Measurements from ENCODE around the gene ZBED4. TPM values are rescaled to one million over a fixed set of nuclear protein-coding genes. Genes with fewer than 3 reads are reported as not detected.

ZBED4 gene
- total RNA-seq, 1 experiment from 2014 or later, result 12.8 TPM

DNA sequence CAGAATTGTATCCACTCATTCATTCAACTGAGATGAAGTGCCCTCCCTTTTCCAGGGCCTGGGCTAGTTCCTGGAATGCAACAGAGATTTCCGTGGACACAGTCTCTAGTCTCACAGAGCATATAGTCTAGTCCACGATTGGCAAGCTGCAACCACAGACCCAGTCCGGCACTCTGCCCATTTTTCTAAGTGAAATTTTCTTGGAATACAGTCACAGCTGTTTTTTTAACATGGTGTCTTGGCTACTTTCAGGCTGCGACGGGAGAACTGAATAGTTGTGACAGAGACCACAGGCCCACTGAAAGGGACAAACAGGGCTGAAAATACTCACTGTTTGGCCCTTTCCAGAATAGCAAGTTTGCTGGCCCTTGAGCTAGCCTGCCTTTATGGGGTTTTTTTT, 35.4 kb downstream of the ZBED4 start:
- DNase-seq (ENCODE audit: low spot score), result peak; percentile 21
- in situ Hi-C loops (cut with HindIII; ENCODE audit: low sequenced_read_pairs), result no loop called here

DNA sequence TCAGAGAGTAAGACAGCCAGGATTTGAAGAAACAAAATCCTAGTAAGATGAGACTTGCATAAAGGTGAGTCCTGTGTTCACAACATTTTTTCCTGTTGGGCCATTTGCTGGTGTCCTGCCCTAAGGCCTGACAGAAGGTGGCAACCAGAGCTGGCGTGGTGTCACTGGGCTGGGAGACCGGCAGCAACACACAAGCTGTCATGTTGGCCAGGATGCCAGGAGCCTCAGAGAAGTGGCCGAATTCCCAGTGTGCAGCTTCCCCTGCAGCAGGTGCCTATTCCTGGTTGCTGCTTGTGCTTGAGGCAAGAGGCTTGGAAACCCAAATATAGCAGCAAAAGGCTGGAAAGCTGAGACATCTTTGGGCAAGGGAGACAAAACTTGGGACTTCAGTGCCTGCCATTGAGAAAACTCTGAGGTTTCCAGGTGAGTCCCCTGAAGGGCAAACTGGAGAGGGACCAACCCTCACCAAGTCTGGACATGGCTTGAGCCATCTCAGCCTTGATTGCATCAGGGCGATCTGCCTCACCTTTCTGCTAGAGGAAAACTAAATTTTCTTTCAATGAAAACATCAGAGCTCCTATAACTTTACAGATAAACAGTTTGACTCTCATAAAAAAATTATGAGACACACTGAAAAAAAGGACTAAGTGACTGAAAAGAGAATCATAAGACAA, 38.7 kb downstream of the ZBED4 start:
- in situ Hi-C loops (cut with HindIII; ENCODE audit: low sequenced_read_pairs), result no loop called here
- DNase-seq (ENCODE audit: low spot score), result peak; percentile 99

DNA sequence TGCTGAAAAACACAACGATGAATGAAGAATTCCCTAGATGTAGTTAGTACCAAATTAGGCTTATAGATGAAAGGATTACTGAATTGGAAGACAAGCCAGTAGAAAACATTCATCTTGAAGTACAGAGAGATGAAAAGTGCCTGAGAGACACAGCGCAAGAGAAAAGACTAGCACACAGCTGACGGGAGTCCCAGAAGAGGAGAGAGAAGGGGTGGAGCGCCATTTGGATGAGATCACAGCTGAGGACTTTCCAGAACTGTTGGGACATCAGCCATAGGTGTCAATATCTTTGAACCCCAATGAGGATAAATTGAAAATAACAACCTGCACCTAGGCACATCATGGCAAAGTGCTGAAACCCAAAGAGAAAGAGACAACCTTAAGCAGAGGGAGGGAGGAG, 39.4 kb downstream of the ZBED4 start:
- no peak for DNase-seq (ENCODE audit: low spot score)
- in situ Hi-C loops (cut with HindIII; ENCODE audit: low sequenced_read_pairs), result no loop called here

DNA sequence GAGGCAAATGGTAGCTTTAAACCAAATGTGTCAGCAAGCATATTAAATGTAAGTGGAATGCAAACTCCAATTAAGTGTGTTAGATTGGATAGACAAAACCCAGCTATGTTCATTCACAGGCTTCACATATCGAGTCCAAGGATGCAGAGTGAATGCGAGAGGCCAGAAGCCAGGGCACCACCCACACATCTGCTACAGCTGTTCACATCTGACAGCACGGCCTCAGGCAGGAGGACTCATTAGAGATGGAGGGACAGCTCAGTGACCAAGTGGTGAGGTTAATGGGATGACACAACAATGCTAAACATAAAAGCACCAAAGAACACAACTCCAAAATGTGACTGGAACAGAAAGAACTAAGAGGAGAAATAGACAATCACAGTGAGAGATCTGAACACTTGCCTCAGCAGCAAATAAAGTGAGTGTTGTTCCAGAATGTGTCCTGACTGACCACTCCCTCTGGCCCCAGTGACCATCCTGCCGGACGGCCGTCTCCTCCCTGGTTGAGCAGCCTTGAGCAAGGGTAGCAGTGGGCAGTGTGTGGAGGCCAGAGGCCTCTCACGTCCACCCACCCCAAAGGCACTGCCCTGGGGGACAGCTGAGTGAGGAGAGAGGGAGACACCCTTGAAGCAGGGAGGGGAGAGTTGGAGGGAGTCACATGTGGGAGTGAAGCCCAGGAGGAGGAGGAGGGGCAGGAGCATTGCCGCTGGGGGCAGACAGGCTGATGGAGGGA, 40.8 kb downstream of the ZBED4 start:
- in situ Hi-C loops (cut with HindIII; ENCODE audit: low sequenced_read_pairs), result no loop called here
- no peak for DNase-seq (ENCODE audit: low spot score)

DNA sequence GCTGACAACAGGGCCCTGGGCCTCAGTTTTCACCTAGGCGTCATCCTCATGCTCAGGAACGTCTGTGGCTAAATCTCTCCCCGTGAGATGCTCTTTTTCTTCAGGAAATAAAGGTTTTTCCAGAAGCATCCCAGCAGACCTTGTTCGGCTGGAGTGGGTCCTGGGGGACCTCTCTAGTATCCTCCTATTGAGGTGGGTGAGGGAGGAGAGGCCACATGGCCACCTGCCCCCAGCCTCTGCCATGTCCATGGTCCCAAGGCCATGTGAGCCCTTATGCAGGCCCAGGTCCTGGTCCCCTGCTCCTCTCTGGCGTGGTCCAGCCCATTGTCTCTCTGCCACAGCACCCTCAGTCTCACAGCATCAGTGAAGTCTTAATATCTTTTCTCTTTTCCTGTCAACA, 42.6 kb downstream of the ZBED4 start:
- DNase-seq (ENCODE audit: low spot score), result no peak
- in situ Hi-C loops (cut with HindIII; ENCODE audit: low sequenced_read_pairs), result no loop called here

DNA sequence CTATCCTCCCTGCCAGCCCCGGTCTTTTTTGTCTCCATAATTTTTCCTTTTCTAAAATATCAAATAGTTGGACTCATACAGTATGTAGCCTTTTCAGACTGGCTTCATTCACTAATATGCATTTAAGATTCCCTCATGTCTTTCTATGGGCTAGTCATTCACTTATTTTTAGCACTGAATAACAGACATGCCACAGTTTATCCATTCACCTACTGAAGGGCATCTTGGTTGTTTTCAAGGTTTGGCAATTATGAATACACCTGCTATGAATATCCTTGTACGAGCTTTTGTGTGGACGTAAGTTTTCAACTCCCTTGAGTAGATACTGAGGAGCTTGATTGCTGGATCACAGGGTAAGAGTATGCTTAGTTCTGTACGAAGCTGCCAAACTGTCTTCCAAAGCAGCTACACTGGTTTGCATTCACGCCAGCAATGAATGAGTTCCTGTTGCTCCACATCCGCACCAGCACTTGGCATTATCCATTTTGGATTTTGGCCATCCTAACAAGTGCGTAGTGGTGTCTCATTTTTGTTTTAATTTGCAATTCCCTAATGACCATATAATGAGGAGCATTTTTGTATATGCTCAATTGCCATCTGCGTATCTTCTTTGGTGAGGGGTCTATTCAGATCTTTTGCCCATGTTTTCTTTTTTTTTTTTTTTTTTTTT, 43.5 kb downstream of the ZBED4 start:
- DNase-seq (ENCODE audit: low spot score), result no peak
- in situ Hi-C loops (cut with HindIII; ENCODE audit: low sequenced_read_pairs), result no loop called here

DNA sequence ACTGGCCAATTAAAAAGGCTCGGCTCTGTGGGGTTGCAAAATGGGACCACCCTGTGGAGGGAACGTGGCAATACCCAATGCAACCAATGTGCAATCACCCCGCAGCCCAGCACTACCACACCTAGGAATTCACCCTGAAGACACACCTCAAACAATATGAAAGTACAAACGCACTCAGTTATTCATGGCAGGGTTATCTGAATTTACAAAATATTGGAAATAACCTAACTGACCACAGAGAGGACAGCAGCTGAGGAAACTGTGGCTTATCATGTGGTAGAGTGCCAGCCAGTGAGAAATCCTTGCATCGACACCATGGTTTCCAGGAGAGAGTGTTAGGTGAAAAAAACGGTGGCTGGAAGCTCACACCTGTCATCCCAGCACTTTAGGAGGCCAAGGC, 45.9 kb downstream of the ZBED4 start:
- in situ Hi-C loops (cut with HindIII; ENCODE audit: low sequenced_read_pairs), result no loop called here
- no peak for DNase-seq (ENCODE audit: low spot score)

DNA sequence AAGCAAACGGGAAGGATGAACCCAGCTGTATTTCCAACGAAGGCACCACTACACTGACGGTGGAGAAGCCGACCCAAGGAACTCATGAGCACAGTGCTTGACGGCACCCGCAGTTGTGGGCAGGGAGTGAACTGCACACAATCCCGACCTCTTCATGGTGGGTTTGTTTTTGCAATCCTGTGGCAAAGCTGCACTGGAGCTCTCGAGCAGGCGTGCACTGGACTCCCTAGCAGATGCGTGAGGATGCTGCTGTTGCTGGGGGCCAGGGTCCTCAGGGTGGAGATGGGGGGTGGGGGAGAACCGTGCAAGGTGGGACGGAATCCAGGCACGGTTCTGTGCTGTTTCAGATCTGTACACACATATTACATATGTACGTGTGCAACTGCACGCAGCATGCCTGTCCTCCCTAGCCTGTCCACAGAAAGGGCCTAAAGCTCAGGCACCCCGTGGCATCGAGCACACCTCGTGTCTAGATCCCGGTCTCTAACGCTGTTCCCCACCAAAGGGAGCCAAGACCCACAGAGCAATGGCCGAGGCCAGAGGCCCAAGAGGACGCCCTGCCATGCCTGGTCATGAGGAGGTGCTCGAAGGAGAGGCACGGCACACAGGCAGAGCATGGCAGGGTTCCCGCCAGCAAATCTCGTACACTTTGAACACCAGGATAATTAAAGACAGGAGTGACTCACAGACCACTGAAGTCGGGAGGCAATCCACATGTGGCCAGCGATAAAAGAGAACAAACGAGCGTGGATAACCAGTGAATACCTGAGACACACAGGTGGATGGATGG, 47.0 kb downstream of the ZBED4 start:
- no peak for DNase-seq (ENCODE audit: low spot score)
- in situ Hi-C loops (cut with HindIII; ENCODE audit: low sequenced_read_pairs), result loop anchor here (25.0 kb wide), 1 partner anchor 113 kb away; no protein-coding TSS in a partner anchor

DNA sequence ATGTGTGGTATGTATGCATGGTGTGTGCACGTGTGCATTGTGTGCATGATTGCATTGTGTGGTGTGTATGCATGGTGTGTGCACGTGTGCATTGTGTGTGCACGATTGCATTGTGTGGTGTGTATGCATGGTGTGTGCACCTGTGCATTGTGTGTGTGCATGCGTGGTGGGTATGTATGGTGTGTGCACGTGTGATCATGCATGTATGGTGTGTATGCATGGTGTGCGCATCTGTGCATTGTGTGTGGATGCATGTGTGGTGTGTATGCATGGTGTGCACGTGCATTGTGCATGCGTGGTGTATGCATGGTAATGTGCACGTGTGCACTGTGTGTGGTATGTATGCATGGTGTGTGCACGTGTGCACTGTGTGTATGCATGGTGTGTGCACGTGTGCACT, 47.8 kb downstream of the ZBED4 start:
- in situ Hi-C loops (cut with HindIII; ENCODE audit: low sequenced_read_pairs), result loop anchor here (25.0 kb wide), 1 partner anchor 114 kb away; no protein-coding TSS in a partner anchor
- no peak for DNase-seq (ENCODE audit: low spot score)

DNA sequence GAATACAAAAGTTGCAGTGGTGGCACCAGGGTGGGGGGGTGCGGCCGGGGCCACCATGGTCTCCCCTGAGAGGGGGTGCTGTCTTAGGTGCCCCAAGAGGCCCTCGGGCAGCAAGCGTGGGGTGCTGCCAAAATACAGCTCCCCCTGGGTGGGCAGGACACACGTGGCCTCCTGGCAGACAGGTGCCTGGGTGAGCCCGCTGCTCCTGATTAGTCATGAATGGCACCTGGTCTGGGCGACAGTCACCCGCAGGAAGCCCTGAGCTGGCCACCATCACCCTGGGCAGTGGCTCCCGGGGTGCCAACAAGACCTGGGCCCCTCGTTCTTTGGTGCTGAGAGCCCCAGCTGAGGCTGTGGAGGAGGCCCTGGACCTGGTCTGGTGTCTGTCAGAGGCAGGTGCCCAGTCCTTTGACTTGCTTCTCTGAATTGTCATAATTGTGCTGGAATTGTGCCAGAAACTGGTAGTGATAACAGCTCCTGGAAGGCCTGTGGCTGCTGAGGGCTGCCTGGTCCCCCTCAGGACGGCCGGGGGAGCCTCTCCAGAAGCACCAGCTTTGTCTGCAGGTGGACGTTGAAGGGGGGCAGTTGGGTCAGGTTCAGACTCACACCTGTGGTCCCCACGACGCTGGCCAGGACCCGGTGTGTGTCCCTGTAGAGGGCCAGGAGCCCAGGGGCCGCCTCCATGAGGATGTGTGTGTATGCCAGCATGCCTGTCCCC, 49.8 kb downstream of the ZBED4 start:
- peak; percentile 81 for DNase-seq (ENCODE audit: low spot score)
- in situ Hi-C loops (cut with HindIII; ENCODE audit: low sequenced_read_pairs), result loop anchor here (25.0 kb wide), 1 partner anchor 116 kb away; no protein-coding TSS in a partner anchor

DNA sequence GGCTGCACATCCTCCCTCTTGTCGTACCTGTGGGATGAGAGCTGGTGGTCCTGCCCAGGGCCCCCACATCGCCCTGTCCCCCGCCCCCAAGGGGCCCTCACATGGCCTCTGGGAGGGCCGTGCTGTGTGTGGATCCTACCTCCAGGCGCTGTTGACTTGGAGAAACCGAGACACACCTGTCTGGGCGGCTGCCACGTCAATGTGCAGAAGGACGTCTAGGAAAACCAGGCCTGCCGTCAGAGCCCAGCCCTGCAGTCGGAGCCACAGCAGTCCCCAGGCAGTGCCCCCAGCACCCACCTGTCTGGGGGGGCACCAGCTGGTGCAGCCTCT, 50.4 kb downstream of the ZBED4 start:
- in situ Hi-C loops (cut with HindIII; ENCODE audit: low sequenced_read_pairs), result loop anchor here (25.0 kb wide), 1 partner anchor 117 kb away; no protein-coding TSS in a partner anchor
- DNase-seq (ENCODE audit: low spot score), result no peak

DNA sequence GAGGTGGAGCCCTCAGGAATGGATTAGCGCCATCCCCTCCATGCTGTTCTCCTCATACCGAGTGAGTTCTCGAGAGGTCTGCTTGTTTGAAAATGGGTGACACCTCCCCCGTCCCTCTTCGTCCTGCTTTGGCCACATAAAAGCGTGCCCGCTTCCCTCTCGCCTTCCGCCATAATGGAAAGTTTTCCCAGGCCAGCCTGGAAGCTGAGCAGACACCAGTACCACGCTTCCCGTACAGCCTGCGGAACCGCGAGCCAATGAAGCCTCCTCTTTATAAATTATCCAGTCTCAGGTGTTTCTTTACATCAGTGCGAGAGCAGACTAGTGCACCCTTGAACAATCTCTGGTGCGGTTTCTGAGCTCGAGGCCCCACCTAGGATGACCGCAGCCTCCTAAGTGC, 51.8 kb downstream of the ZBED4 start:
- in situ Hi-C loops (cut with HindIII; ENCODE audit: low sequenced_read_pairs), result loop anchor here (25.0 kb wide), 1 partner anchor 118 kb away; no protein-coding TSS in a partner anchor
- no peak for DNase-seq (ENCODE audit: low spot score)

DNA sequence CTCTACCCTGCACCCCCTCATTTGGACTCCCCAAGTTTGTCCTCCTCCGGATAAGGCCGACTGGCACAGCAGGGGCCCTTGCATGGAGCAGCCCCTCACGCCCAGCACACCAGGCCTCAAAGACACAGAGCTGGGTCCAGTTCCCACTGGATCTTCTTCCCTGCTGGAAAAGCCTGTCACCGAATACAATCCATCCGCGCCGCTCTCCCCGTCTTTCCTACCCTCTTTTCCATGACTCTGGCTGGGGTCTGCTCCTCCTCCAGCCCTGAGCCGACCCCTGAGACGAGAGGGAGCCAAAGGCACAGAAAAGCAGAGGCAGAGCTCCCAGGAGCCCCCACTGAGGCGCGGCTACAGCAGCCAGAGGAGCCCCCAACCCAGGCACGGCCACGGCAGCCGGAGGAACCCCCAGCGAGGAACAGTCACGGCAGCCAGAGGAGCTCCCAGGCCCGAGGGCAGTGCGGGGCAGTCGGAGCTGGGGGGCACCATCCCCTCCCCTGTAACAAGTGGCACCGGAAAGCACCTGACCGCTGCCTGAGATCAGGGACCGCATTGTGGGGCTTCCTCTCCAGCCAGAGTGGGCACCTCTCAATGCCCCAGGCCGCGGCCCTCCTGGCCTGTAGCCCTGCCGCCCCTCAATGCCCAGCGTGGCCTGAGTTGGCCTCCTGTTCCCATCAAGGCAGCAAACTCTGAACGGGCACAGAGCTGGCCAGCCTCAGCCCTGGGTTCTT, 52.6 kb downstream of the ZBED4 start:
- in situ Hi-C loops (cut with HindIII; ENCODE audit: low sequenced_read_pairs), result loop anchor here (25.0 kb wide), 1 partner anchor 119 kb away; no protein-coding TSS in a partner anchor
- DNase-seq (ENCODE audit: low spot score), result no peak

DNA sequence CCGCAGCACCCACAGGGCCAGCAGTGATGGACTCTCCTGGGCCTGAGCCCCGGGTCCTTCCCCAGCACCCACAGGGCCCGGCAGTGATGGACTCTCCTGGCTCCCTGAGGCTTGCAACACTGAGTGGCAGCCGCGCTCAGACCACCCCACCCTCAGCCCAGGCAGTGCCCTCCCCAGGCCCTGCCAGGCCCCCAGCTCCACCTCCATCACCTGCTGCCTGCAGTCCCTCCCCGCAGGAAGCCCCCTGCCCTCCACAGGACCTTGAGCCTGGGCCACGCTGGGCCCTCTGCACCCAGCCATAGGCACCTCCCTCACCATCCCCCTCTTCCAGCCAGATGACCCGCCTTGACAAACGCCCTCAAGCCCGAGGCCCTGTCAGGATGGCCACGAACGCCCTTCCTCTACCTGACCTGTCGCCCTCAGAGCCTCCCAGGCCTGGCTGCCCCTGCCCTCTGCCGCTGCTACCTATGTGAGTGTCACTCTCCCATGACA, 53.2 kb downstream of the ZBED4 start:
- in situ Hi-C loops (cut with HindIII; ENCODE audit: low sequenced_read_pairs), result loop anchor here (25.0 kb wide), 1 partner anchor 120 kb away; no protein-coding TSS in a partner anchor
- DNase-seq (ENCODE audit: low spot score), result no peak

DNA sequence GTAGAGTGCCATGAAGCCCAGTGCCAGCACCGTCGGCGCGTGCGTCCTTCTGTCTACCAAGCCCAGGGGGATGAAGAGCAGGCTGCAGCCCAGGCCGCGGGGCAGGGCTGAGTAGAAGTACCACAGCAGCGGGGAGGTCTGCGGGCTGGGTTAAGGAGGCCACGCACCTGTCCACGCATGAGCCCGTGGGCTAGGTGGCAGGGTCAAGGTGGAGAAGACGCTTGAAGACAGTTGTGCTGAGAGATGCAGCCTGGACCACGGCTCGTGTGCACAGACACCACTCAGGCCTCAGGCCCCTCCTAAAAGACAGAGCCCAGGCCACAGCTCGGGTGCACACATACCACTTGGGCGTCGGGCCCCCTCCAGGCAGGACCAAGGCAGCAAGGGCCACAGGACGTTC, 54.2 kb downstream of the ZBED4 start:
- DNase-seq (ENCODE audit: low spot score), result no peak
- in situ Hi-C loops (cut with HindIII; ENCODE audit: low sequenced_read_pairs), result loop anchor here (25.0 kb wide), 1 partner anchor 121 kb away; no protein-coding TSS in a partner anchor

DNA sequence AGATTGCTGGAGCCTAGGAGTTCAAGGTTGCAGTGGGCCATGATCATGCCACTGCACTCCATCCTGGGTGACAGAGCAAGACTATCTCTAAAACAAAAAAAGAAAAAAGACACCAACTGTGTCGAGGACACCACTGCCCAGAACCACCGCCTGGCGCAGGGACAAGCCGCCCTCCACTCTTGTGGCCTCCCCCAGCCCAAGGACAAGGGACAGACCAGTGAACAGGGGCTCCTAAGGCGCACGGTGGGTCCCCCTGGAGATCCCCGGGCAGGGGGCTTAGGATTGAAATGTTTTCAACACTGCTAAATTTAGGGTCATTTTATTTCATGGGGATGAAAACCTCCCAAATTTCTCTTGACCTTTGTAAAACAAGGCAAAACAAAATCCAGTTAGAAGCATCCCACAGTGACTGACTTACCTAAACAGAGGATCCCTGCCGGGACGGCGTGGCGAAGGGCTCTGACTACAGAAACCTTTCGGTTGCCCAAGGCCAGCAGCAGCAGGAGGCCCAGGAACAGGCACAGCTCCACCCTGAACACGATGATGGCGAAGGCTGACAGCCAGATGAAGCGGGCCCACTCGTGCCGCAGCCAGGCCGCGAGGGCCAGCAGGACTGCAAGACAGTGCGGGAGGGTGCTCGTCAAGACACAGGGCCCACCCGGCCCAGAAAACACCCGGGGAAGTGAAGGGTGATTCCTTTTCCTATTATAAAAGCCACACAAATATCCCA, 56.0 kb downstream of the ZBED4 start:
- in situ Hi-C loops (cut with HindIII; ENCODE audit: low sequenced_read_pairs), result loop anchor here (25.0 kb wide), 1 partner anchor 122 kb away; no protein-coding TSS in a partner anchor
- no peak for DNase-seq (ENCODE audit: low spot score)

Measured in G401 (cell line).